Stimulated activated naive CD8-positive, alpha-beta T cell treated with anti-CD3 and anti-CD28 coated beads, Interleukin-15, Interleukin-2, amounts not matched to agents 100 ng/mL and 50 ng/mL, for 24 hours (primary cell): ENCODE results near the gene KRTAP4-9.
"Not testable (repeated sequence)": the region's sequence is repeated elsewhere in the genome, so short reads cannot be mapped to it uniquely, and the experiment has no call there.

ENCODE experiments used
- H3K27ac Mint-ChIP-seq: one replicate; pipeline ENCODE4 v1.8.0; 2021; ENCODE audit warnings: mild to moderate bottlenecking, mixed read lengths
- H3K27me3 Mint-ChIP-seq: one replicate; pipeline ENCODE4 v1.8.0; 2021; ENCODE audit warnings: mixed read lengths
- H3K36me3 Mint-ChIP-seq: one replicate; pipeline ENCODE4 v1.8.0; 2021; ENCODE audit warnings: low read depth, mixed read lengths
- H3K4me1 Mint-ChIP-seq: one replicate; pipeline ENCODE4 v1.8.0; 2021; ENCODE audit warnings: low read depth, mixed read lengths
- H3K4me3 Mint-ChIP-seq: one replicate; pipeline ENCODE4 v1.8.0; 2021; ENCODE audit warnings: mild to moderate bottlenecking, mixed read lengths
- H3K9me3 Mint-ChIP-seq: one replicate; pipeline ENCODE4 v1.8.0; 2021; ENCODE audit warnings: mixed read lengths

Gene KRTAP4-9

GRCh38 chr17:41076788-41077187 is 28.4 kb upstream of the KRTAP4-9 start:
- H3K27ac Mint-ChIP-seq, result no peak overlapping the region
- no peaks in the 10 kb centered on the region for H3K4me1 Mint-ChIP-seq
- H3K9me3 Mint-ChIP-seq, result no peaks in the 10 kb centered on the region
- H3K4me3 Mint-ChIP-seq, result no peak overlapping the region
- peaks cover 12% of the 10 kb centered on the region for H3K27me3 Mint-ChIP-seq
- H3K36me3 Mint-ChIP-seq, result no peaks in the 10 kb centered on the region

GRCh38 chr17:41082626-41083025 is 22.6 kb upstream of the KRTAP4-9 start:
- no peaks in the 10 kb centered on the region for H3K4me1 Mint-ChIP-seq
- H3K27me3 Mint-ChIP-seq, result peaks cover 13% of the 10 kb centered on the region
- no peaks in the 10 kb centered on the region for H3K36me3 Mint-ChIP-seq
- no peaks in the 10 kb centered on the region for H3K9me3 Mint-ChIP-seq
- H3K4me3 Mint-ChIP-seq, result no peak overlapping the region
- no peak overlapping the region for H3K27ac Mint-ChIP-seq

DNA sequence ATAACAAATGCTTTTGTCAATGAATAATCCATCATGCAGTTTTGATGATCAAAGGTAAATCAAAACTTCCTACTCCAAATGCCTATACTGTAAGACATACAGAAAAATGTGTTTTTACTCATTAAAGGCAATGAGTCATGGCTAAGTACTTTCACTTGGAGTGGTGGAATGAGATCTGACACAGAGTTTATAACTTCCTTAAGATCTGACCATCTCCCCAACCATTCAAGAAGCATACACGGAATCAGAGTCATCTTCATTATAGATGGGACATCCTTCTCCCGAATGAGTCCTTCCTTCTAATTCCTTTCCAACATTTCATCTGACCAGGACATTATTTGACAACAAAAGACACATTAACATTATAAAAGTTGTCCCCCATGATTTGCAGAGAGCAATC is 21.8 kb upstream of the KRTAP4-9 start:
- not testable (repeated sequence) for H3K27ac Mint-ChIP-seq, H3K9me3 Mint-ChIP-seq, H3K36me3 Mint-ChIP-seq, H3K4me3 Mint-ChIP-seq, H3K4me1 Mint-ChIP-seq
- H3K27me3 Mint-ChIP-seq, result peaks cover 13% of the 10 kb centered on the region

DNA sequence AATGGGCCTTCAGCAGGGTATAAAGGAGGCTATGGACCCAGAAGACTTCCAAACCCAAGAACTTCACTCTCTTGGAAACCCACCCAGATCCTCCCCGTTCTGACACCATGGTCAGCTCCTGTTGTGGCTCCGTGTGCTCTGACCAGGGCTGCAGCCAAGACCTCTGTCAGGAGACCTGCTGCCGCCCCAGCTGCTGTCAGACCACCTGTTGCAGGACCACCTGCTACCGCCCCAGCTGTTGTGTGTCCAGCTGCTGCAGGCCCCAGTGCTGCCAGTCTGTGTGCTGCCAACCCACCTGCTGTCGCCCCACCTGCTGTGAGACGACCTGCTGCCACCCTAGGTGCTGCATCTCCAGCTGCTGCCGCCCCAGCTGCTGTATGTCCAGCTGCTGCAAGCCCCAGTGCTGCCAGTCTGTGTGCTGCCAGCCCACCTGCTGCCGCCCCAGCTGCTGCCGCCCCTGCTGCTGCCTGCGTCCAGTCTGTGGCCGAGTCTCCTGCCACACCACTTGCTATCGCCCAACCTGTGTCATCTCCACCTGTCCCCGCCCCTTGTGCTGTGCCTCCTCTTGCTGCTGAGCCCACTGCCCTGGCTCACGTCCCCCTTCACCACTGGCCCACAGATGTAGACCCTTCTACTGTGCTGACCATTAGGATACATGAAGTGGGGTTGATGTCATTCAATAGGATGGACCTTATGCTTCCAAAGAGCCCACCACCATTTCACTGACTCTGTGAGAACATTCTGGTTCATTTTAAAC is 20.9 kb upstream of the KRTAP4-9 start, which contains the start of gene KRTAP4-7:
Gene KRTAP4-7 (plus strand): TSS at position 51 of the 757 bp plus-strand sequence. CDS start 57 bp downstream, at position 108.
- H3K4me1 Mint-ChIP-seq, H3K36me3 Mint-ChIP-seq, H3K4me3 Mint-ChIP-seq, H3K27ac Mint-ChIP-seq, H3K9me3 Mint-ChIP-seq: not testable (repeated sequence)
- H3K27me3 Mint-ChIP-seq, result peaks cover 13% of the 10 kb centered on the region

GRCh38 chr17:41088760-41089352 is 16.3 kb upstream of the KRTAP4-9 start:
- H3K4me1 Mint-ChIP-seq, H3K4me3 Mint-ChIP-seq, H3K9me3 Mint-ChIP-seq, H3K27me3 Mint-ChIP-seq, H3K36me3 Mint-ChIP-seq, H3K27ac Mint-ChIP-seq: not testable (repeated sequence)

DNA sequence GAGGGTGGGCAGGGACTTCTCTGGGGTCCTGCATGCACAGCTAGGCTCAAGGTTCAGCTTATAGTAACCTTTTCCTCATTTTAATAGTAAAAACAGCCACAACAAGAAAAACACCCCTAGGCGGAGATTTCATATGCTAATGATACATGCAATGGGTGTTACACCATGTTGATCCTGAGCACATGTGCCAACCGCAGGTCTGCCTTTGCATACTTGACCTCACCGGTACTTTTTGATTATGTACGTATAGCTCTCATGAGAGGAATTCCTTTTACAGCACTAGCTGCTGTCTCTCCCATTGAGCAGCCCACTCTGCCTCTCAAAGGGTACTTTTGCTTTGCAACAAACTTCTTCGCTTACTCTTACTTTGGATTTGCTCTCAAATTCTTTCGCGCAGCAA is 9.1 kb upstream of the KRTAP4-9 start:
- Mint-ChIP-seq H3K36me3 (no peaks in the 10 kb centered on the region), H3K27me3 (peaks cover 10% of the 10 kb centered on the region), H3K4me1 (peaks cover 10% of the 10 kb centered on the region), H3K4me3 (no peak overlapping the region), H3K27ac (no peak overlapping the region), H3K9me3 (no peaks in the 10 kb centered on the region)

DNA sequence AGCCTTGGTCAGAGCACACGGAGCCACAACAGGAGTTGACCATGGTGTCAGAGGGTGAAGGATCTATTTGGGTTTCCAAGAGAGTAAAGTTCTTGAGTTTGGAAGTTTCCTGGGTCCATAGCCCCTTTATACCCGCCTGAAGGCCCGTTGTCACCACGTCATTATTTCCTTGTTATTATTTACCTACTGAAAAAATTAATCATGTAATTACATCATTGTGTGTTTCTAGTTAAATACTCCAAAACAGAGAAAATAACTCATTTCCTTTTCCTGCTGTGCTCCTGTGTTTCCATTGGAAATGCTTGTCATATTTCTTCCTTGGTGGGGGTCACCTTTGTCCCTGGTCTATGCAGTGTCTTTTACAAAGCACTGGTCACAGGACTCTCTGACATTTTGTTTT is 7.1 kb upstream of the KRTAP4-9 start, which contains the start of gene KRTAP4-8:
Gene KRTAP4-8 (minus strand): TSS at position 101 of the 400 bp plus-strand sequence. CDS start 58 bp downstream, at position 43.
- peaks cover 10% of the 10 kb centered on the region for H3K27me3 Mint-ChIP-seq

DNA sequence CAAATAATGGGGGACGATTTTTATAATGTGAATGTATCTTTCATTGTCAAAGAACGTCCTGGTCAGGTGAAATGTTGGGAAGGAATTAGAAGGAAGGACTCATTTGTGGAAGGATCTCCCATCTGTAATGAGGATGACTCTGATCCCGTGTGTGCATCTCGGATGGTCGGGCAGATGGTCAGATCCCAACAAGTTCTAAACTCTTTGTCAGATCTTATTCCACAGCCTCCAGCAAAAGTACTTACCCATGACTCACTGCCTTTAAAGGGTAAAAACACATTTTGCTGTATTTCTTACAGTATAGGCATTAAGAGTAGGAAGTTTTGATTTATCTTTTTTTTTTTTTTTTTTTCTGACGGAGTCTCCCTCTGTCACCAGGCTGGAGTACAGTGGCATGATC is 6.7 kb upstream of the KRTAP4-9 start:
- peaks cover 10% of the 10 kb centered on the region for H3K27me3 Mint-ChIP-seq
- no peak overlapping the region for H3K27ac Mint-ChIP-seq
- H3K9me3 Mint-ChIP-seq, result no peaks in the 10 kb centered on the region
- peaks cover 10% of the 10 kb centered on the region for H3K4me1 Mint-ChIP-seq
- H3K4me3 Mint-ChIP-seq, result no peak overlapping the region
- H3K36me3 Mint-ChIP-seq, result no peaks in the 10 kb centered on the region

More for the DNA sequence above, 7.1 kb upstream of the KRTAP4-9 start, which contains the start of gene KRTAP4-8:
- no peaks in the 10 kb centered on the region for H3K36me3 Mint-ChIP-seq
- H3K27ac Mint-ChIP-seq, result no peak within 1 kb of the TSS
- no peak within 1 kb of the TSS for H3K4me3 Mint-ChIP-seq
- H3K9me3 Mint-ChIP-seq, result no peaks in the 10 kb centered on the region
- H3K4me1 Mint-ChIP-seq, result peaks cover 10% of the 10 kb centered on the region

- peaks cover 10% of the 10 kb centered on the region for H3K27me3 Mint-ChIP-seq
- not testable (repeated sequence) for H3K9me3 Mint-ChIP-seq, H3K36me3 Mint-ChIP-seq, H3K27ac Mint-ChIP-seq, H3K4me3 Mint-ChIP-seq
- H3K4me1 Mint-ChIP-seq, result peaks cover 10% of the 10 kb centered on the region
These were observed 5.3 kb upstream of the KRTAP4-9 start for GRCh38 chr17:41099682-41100480.

DNA sequence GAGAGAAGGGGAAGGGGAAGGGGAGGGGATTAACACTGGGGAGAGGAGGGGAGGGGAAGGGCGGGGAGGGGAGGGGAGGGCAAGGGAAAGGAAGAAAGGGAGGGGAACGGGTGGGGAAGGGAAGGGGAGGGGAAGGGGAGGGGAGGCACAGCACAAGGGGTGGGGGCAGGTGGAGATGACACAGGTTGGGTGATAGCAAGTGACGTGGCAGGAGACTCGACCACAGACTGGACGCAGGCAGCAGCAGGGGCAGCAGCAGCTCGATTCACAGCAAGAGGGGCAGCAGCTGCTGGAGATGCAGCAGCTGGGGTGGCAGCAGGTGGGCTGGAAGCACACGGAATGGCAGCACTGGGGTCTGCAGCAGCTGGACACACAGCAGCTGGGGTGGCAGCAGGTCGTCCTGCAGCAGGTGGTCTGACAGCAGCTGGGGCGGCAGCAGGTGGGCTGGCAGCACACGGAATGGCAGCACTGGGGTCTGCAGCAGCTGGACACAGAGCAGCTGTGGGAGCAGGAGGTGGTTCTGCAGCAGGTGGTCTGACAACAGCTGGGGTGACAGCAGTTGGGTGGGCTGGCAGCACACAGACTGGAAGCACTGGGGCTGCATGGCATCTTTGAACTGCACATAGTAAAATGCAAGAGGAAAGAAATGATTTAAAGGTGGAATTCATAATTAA is 3.5 kb upstream of the KRTAP4-9 start, which contains the start of gene KRTAP4-16:
Gene KRTAP4-16 (minus strand): TSS at position 624 of the 674 bp plus-strand sequence. CDS start 0 bp downstream, at position 624.
- Mint-ChIP-seq H3K36me3 (no peaks in the 10 kb centered on the region), H3K27ac (no peak within 1 kb of the TSS), H3K9me3 (no peaks in the 10 kb centered on the region), H3K27me3 (peaks cover 12% of the 10 kb centered on the region), H3K4me1 (peaks cover 10% of the 10 kb centered on the region), H3K4me3 (no peak within 1 kb of the TSS)

DNA sequence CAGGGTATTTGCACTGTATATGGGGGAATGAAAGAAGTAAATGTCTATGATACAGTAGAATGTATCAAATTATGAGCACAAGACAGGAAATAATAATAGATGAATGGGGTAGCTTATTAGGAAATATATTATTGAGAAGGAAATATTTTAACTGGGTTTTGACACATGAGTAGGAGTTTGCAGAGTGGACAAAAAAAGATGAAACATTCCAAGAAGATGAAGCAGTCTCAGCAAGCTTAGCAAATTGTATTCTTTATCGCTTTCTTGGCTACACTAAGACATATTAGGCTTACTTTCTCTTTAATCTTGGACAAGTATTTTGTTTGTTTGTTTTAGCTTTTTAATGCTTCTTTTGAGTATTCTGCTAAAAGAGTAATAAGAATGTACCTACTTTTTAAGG is 1.3 kb upstream of the KRTAP4-9 start:
- Mint-ChIP-seq H3K27ac (no peak overlapping the region), H3K9me3 (no peaks in the 10 kb centered on the region), H3K4me1 (peaks cover 22% of the 10 kb centered on the region), H3K4me3 (no peak overlapping the region), H3K27me3 (peaks cover 6% of the 10 kb centered on the region), H3K36me3 (no peaks in the 10 kb centered on the region)

DNA sequence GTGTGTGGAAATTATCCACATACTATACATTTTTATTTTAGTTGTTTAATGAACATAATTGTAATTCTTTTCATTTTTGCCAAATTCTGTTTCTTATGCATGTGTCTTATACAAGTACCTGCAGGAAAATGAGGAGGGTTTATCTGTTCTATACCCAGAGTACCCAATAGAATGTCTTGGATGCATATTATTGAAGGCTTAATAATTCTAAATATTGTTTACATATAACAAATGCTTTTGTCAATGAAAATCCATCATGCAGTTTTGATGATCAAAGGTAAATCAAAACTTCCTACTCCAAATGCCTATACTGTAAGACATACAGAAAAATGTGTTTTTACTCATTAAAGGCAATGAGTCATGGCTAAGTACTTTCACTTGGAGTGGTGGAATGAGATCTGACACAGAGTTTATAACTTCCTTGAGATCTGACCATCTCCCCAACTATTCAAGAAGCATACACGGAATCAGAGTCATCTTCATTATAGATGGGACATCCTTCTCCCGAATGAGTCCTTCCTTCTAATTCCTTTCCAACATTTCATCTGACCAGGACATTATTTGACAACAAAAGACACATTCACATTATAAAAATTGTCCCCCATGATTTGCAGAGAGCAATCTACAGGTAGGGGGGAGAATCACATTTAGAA is 677 bp upstream of the KRTAP4-9 start:
- H3K4me1 Mint-ChIP-seq, result peaks cover 24% of the 10 kb centered on the region
- H3K36me3 Mint-ChIP-seq, H3K9me3 Mint-ChIP-seq, H3K4me3 Mint-ChIP-seq, H3K27ac Mint-ChIP-seq, H3K27me3 Mint-ChIP-seq: not testable (repeated sequence)

DNA sequence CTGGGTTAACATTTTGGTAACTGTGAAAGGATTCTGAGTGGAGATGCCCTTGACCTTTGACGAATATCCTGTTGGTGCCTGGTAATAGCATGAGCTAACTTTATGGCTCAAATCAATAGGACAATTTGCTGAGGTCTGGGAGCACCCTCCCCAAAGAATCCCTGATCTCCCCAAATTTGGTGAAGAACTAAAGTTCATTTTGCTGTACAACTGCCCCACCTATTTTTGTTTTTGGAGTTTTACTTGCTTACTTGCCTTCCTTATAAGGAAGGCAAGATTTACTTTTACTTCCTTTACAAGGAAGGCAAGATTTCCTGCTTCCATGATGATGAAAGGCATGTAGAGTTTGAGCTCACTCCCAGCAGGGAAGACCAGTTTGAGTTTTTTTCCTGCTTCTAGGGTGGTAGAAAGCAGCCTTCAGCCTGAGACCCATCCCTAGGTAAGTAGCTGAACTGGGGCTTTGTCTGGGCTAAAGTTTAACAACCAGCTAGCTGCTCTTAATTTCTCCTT is 2.8 kb downstream of the KRTAP4-9 start:
- H3K9me3 Mint-ChIP-seq, result peaks cover 5% of the 10 kb centered on the region
- H3K4me1 Mint-ChIP-seq, result peaks cover 19% of the 10 kb centered on the region
- peaks cover 8% of the 10 kb centered on the region for H3K36me3 Mint-ChIP-seq
- no peak overlapping the region for H3K27ac Mint-ChIP-seq
- H3K4me3 Mint-ChIP-seq, result no peak overlapping the region
- peaks cover 6% of the 10 kb centered on the region for H3K27me3 Mint-ChIP-seq

- H3K27ac Mint-ChIP-seq, H3K27me3 Mint-ChIP-seq, H3K36me3 Mint-ChIP-seq, H3K4me3 Mint-ChIP-seq, H3K9me3 Mint-ChIP-seq: not testable (repeated sequence)
- H3K4me1 Mint-ChIP-seq, result peaks cover 19% of the 10 kb centered on the region
These were observed 3.7 kb downstream of the KRTAP4-9 start for GRCh38 chr17:41108728-41109386.
